NCI-H524 treated with DMSO at 0.1 percent for 48 hours (cell line): ENCODE measurements around the gene IRF8.
"Not testable (repeated sequence)": the region's sequence is repeated elsewhere in the genome, so short reads cannot be mapped to it uniquely, and the experiment has no call there.

ENCODE experiments used
- DNase-seq: peaks from one replicate; lab custom pipeline; 2025; lab: John Stamatoyannopoulos, UW

IRF8 gene

GRCh38 chr16:85935391-85935973 lies 36.5 kb downstream of the IRF8 start:
- DNase-seq: no peak

DNA sequence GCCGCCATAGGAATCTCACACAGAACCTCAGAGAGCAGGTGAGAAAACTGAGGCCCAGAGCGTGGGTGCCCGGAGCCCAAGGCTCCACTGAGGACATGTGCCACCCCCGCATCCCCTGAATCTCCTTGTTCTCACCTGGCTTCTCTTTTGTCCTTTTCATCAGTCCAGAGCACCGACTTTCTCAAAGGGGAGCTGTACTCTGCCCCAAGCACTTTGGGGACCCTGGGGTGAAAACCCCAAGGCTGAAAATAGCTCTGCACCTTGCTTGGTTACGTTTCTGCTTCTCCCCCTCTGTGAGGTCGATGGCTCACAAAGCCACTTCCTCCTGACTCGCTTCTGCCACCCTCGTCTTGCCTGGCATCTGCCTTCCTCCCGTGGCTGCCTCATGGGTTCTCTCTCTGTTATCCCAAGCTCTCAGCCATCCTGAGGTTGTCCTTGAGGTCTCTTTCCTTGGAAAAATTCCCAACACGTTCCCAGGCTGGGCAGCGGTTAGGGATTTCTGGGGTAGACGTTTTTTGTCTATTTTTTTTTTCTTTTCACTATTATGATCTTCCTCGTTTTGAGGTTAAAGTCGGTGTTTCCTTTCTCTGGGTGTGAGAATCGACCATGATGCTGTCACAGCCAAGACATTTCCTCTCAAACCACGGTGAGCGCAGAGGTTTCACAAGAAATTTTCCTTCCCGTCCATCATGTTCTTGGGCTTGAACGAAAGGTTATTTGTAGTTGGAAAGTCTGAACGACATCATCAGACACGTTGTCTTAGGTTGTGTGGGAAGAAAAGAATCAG lies 37.2 kb downstream of the IRF8 start:
- DNase-seq: no peak

GRCh38 chr16:85936816-85937215 lies 37.9 kb downstream of the IRF8 start:
- DNase-seq: no peak

- no peak for DNase-seq
These were observed 41.3 kb downstream of the IRF8 start for GRCh38 chr16:85940214-85940613.

- no peak for DNase-seq
These were observed 43.1 kb downstream of the IRF8 start for GRCh38 chr16:85941863-85942644.

DNA sequence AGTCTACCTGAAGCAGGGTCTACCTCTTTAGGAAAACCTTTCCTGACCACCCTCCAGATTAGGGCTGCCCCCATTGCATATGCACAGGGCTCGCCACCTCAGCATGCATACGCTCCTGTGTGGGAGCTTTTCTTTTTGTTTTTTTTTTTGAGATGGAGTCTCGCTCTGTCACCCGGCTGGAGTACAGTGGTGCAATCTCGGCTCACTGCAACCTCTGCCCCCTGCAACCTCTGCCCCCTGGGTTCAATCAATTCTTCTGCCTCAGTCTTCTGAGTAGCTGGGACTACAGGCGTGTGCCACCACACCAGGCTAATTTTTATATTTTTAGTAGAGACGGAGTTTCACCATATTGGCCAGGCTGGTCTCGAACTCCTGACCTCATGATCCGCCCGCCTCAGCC lies 43.7 kb downstream of the IRF8 start:
- not testable (repeated sequence) for DNase-seq

GRCh38 chr16:85943711-85944110 lies 44.7 kb downstream of the IRF8 start:
- DNase-seq: no peak

GRCh38 chr16:85944572-85945423 lies 45.8 kb downstream of the IRF8 start:
- DNase-seq: no peak

- DNase-seq: no peak
These were observed 46.4 kb downstream of the IRF8 start for GRCh38 chr16:85945424-85945751.

GRCh38 chr16:85946541-85947124 lies 47.7 kb downstream of the IRF8 start:
- DNase-seq: no peak

DNA sequence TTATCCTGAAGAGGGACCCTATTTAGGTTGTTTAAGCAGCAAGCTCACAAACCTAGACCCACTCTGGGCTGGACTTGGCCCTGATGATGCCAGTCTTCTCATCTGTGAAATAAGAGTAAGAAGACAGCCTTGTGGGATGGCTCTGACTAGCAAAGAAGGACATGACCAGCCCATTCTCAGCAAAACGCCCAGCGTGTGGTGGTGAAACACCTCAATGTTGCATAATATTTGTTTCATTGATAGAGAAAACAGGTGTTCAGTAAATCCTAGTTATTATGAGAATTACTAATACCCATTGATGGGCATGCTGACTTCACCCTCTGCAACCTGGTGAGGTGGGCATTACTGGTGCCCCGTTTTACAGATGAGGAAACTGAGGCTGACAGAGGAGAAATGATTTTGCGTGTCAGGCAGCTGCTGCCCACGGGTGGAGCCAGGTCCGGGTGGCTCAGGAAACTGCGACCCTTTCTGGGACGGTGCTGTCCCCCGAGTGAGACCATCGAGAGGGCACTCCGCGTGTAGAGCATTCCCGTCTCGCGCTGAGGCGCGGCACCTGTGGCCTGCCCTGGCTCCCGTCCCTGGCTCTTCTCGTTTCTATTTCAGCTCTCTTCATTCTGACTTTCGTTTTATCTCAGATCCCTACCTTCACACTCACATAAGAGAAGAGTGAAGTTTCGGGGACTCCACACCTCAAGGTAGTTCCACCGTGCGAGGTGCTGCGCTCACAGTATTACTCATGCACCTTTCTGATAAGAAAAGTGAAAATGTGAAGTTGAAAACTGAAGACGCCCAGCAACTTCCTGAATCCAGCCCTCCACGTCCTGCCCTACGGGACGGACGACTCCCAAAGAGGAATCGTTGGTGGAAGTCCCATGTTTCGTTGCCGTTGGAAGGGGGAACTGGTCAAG lies 48.5 kb downstream of the IRF8 start:
- no peak for DNase-seq

- DNase-seq: no peak
These were observed 49.2 kb downstream of the IRF8 start for GRCh38 chr16:85948138-85948509.

DNA sequence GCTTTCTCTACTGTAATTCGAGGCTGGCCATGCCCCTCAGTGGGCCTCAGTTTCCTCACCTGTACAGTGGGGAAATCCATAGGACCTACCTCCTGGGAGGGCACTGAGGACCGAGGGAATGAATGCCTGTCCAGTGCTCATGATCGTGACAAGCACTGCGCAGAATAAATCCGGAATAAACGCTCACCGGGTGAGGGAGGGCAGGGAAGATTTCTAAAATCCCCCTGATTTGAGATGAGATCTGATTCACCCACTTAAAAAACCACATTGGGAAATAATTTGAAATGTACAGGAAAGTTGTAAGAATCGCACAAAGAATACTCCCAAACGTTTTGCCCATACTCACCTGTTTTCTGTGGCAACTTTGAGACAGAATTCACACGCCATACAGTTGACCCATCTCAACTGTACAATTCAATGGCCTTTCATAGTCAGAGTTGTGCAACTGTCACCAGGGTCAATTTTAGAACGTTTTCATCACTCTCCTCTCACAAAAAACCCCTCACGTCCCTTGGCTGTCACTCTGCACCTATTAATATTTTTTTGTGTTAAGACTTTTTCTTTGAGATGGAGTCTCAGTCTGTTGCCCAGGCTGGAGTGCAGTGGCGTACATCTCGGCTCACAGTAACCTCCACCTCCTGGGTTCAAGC lies 49.8 kb downstream of the IRF8 start:
- no peak for DNase-seq

GRCh38 chr16:85950136-85950918 lies 51.4 kb downstream of the IRF8 start:
- DNase-seq: no peak

DNA sequence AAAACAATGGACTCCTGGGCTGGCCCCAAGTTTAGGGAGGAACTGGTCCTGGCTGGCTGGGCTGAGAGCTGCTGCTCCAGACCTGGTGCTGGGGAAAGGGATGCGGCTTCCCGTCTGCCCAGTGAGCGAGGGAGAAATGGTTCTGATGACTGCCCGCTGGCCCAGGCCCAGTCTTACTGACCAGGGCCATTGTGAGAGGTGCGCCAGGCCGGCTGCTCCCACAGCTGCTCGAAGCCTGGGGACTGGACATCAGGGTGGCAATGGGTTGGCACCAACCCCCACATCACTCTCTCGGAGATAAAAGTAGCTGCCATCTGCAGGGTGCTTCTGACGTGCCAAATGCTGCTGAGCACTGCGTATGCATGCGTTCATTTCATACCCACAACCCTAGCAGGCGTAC lies 53.2 kb downstream of the IRF8 start:
- DNase-seq: no peak

DNA sequence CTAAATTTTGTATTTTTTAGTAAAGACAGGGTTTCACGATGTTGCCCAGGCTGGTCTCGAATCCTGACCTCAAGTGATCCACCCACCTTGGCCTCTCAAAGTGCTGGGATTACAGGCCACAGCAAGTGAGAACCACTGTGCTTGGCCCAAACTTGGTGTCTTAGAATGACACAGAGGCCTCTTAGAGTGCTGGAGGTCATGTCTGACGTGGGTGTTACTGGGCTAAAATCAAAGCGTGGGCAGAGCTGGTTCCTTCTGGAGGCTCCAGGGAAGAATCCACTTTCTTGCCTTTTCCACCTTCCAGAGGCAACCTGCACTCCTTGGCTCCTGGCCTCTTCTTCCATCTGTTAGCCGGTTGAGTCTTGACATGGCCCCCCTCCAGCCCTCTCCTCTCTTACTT lies 53.8 kb downstream of the IRF8 start:
- DNase-seq: no peak

DNA sequence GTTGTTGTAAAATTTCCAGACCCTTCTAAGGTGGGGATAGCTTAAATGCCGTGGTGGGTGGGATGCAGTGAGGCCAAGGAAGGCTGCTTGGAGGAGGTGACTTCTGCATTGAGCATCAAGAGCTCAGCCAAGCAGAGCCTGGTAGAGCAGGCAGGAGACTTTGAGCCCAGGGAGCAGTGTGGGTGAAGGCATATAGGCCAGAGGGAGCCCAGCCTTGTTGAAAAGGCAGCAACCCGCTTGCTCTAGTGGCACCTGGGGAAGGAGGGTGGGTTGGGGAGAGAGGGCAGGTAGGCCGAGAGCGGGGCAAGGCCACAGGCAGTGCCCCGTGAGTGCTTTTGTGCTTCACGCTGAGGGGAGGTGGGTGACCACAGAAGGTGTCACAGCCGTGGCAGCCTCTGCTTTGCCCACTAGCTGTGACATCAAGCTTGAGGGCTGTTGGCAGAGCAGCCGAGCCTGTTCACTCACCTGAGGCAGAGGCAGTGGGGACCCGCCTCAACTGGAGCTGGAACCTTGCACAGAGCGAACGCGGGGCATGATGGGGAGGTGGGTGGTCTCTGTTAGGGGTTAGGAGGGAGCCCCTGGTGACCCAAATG lies 56.1 kb downstream of the IRF8 start:
- DNase-seq: no peak

DNA sequence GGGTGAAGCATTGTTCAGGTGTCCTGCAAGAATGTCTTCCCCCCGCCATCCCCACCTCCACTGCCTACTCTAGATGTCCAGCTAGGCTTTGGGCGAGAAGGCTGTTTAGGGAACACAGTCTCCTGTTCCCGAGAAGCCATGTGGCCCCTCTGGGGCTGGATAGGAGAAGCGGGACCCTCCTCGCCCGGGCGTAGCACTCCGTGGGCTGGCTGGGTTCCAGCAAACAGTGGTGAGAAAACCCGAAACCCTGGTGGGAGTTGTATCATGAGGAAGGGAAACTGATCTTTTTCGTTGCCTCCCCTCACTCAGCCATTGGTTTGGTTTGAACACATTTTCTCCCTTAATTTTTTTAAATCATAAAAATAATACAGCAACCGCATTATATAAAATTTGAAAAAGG lies 56.6 kb downstream of the IRF8 start:
- DNase-seq: no peak

DNA sequence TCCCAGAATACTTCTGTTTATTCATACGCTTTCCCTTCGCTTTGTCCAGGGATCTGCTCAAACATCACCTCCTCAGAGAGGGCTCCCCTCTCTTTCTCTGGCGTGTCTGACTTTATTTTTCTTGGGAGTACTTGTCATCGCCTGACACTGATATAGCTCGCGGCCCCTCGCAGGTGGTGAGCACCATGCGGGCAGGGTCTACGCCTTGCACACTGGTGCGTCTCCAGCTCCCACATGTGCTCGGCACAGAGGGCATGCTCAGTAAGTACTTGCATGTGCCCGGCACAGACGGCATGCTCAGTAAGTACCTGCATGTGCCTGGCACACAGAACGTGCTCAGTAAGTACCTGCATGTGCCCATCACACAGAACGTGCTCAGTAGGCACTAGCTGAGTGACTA lies 57.5 kb downstream of the IRF8 start:
- DNase-seq: no peak
